GM19438 (cell line): Measurements from ENCODE around the gene BEND6.
A peak's percentile ranks its signal among the peaks of the same experiment; 100 is the strongest.
"Not testable (repeated sequence)": the region's sequence is repeated elsewhere in the genome, so short reads cannot be mapped to it uniquely, and the experiment has no call there.

ENCODE experiments used
- ATAC-seq: cut with Tn5 transposase; IDR thresholded peaks from one replicate; pipeline ENCODE4 v1.9.1; 2021; ENCODE audit warnings: low read depth; ENCODE audit not compliant: unreplicated experiment

Gene BEND6

GRCh38 chr6:57026001-57026400 lies 71.1 kb downstream of the BEND6 start:
- ATAC-seq, result no peak

GRCh38 chr6:57027301-57027700 lies 72.4 kb downstream of the BEND6 start:
- ATAC-seq, result no peak

GRCh38 chr6:57029213-57029612 lies 74.3 kb downstream of the BEND6 start:
- ATAC-seq, result no peak

- no peak for ATAC-seq
Measured at GRCh38 chr6:57033228-57033627, 78.3 kb downstream of the BEND6 start.

GRCh38 chr6:57035549-57035948 lies 80.6 kb downstream of the BEND6 start:
- ATAC-seq, result no peak

- ATAC-seq, result no peak
Measured at GRCh38 chr6:57038906-57039305, 84.0 kb downstream of the BEND6 start.

- no peak for ATAC-seq
Measured at GRCh38 chr6:57040011-57040410, 85.1 kb downstream of the BEND6 start.

GRCh38 chr6:57044061-57044460 lies 89.2 kb downstream of the BEND6 start:
- ATAC-seq, result not testable (repeated sequence)

- ATAC-seq, result no peak
Measured at GRCh38 chr6:57044568-57044967, 89.7 kb downstream of the BEND6 start.

GRCh38 chr6:57046332-57047256 lies 91.7 kb downstream of the BEND6 start, which contains the start of gene KIAA1586:
Gene KIAA1586, plus strand, starts transcription at chr6:57046693. Its CDS starts 63 bp downstream, at chr6:57046756.
- ATAC-seq, result peak; percentile 97

GRCh38 chr6:57047257-57047585 lies 92.3 kb downstream of the BEND6 start:
- peak; percentile 17 for ATAC-seq

GRCh38 chr6:57047859-57048258 lies 93.0 kb downstream of the BEND6 start:
- not testable (repeated sequence) for ATAC-seq

GRCh38 chr6:57048577-57048976 lies 93.7 kb downstream of the BEND6 start:
- no peak for ATAC-seq

GRCh38 chr6:57063847-57064246 lies 108.9 kb downstream of the BEND6 start:
- no peak for ATAC-seq

GRCh38 chr6:57064809-57065208 lies 109.9 kb downstream of the BEND6 start:
- no peak for ATAC-seq

GRCh38 chr6:57068061-57068460 lies 113.2 kb downstream of the BEND6 start:
- ATAC-seq, result no peak

GRCh38 chr6:57069228-57069627 lies 114.3 kb downstream of the BEND6 start:
- ATAC-seq, result no peak

- ATAC-seq, result no peak
Measured at GRCh38 chr6:57069920-57070331, 115.0 kb downstream of the BEND6 start.

GRCh38 chr6:57072108-57072507 lies 117.2 kb downstream of the BEND6 start:
- no peak for ATAC-seq

- ATAC-seq, result no peak
Measured at GRCh38 chr6:57074383-57074782, 119.5 kb downstream of the BEND6 start.

GRCh38 chr6:57075092-57075491 lies 120.2 kb downstream of the BEND6 start:
- no peak for ATAC-seq
